CD14-positive monocyte (primary cell): ENCODE data around the gene MEIG1. TPM values are rescaled to one million over a fixed set of nuclear protein-coding genes. Genes with fewer than 3 reads are reported as not detected.
"Not testable (repeated sequence)": the region's sequence is repeated elsewhere in the genome, so short reads cannot be mapped to it uniquely, and the experiment has no call there.

Experiments
- DNase-seq, 3 donors: peaks; one replicate each; pipeline ENCODE4 v3.0.0-alpha.2; 2011 to 2022
- H2AFZ ChIP-seq: 2 replicates; pipeline ENCODE4 v1.6.0; 2012; ENCODE audit warnings: mild to moderate bottlenecking, low read depth, low read length, inconsistent platforms; ENCODE audit not compliant: insufficient read depth, poor library complexity, severe bottlenecking
- H3K27ac ChIP-seq, 2 donors: 1 replicate in 1 of 2; 2 replicates in 1 of 2; pipeline ENCODE4 v1.5.1; 2012 to 2013; ENCODE audit warnings: low read length in 2 of 2, control low read depth in 1 of 2, inconsistent platforms in 1 of 2, low read depth in 1 of 2, mild to moderate bottlenecking in 1 of 2
- H3K27me3 ChIP-seq, 2 donors: one replicate each; pipeline versions ENCODE4 v1.6.0 to v1.6.1; 2011 to 2013; ENCODE audit warnings: low read length in 2 of 2; ENCODE audit not compliant: control insufficient read depth in 2 of 2, insufficient read depth in 2 of 2
- H3K36me3 ChIP-seq, 2 donors: replicated peaks in 1 of 2; 1 replicate in 1 of 2; 2 replicates in 1 of 2; pipeline versions ENCODE4 v1.5.1 to v1.6.1; 2012 to 2013; ENCODE audit warnings: low read length in 2 of 2, control low read depth in 1 of 2, inconsistent platforms in 1 of 2, mild to moderate bottlenecking in 1 of 2; ENCODE audit not compliant: insufficient read depth in 2 of 2, control insufficient read depth in 1 of 2
- H3K4me1 ChIP-seq, 2 donors: 1 replicate in 1 of 2; 2 replicates in 1 of 2; pipeline versions ENCODE4 v1.5.1 to v1.6.1; 2012 to 2013; ENCODE audit warnings: low read length in 2 of 2, control low read depth in 1 of 2, inconsistent platforms in 1 of 2, mild to moderate bottlenecking in 1 of 2, moderate library complexity in 1 of 2; ENCODE audit not compliant: insufficient read depth in 2 of 2, control insufficient read depth in 1 of 2
- H3K4me2 ChIP-seq: replicated peaks from 2 replicates; pipeline ENCODE3; 2012; ENCODE audit warnings: low read length, moderate library complexity, mild to moderate bottlenecking; ENCODE audit not compliant: poor library complexity, severe bottlenecking; ENCODE audit errors: extremely low read depth
- H3K4me3 ChIP-seq, 3 experiments: fragments of 200-600 bp in 1 of 3; sonication (generic) in 1 of 3; replicated peaks in 1 of 3; 1 replicate in 2 of 3; 2 replicates in 1 of 3; pipeline ENCODE4 v1.5.1; 2011 to 2013; ENCODE audit warnings: low read length in 3 of 3, mild to moderate bottlenecking in 3 of 3, control low read depth in 2 of 3, low read depth in 2 of 3, inconsistent platforms in 1 of 3, moderate library complexity in 1 of 3
- H3K79me2 ChIP-seq: 2 replicates; pipeline ENCODE4 v1.6.0; 2012; ENCODE audit warnings: mild to moderate bottlenecking, control low read depth, inconsistent platforms, low read length, moderate library complexity; ENCODE audit not compliant: insufficient read depth
- H3K9ac ChIP-seq: 2 replicates; pipeline ENCODE4 v1.6.0; 2017; ENCODE audit warnings: low read length, mild to moderate bottlenecking; ENCODE audit not compliant: insufficient read depth, poor library complexity, severe bottlenecking
- H3K9me3 ChIP-seq, 2 donors: replicated peaks in 1 of 2; 1 replicate in 1 of 2; 2 replicates in 1 of 2; pipeline versions ENCODE4 v1.5.1 to v1.6.1; 2012 to 2013; ENCODE audit warnings: low read length in 2 of 2, control low read depth in 1 of 2; ENCODE audit not compliant: control insufficient read depth in 1 of 2, insufficient read depth in 1 of 2
- H4K20me1 ChIP-seq: 2 replicates; pipeline ENCODE4 v1.6.0; 2012; ENCODE audit warnings: mild to moderate bottlenecking, low read length, control low read depth, moderate library complexity; ENCODE audit not compliant: insufficient read depth
- H3K27ac Mint-ChIP-seq, 7 donors: one replicate each; pipeline ENCODE4 v1.8.0; 2020; ENCODE audit warnings: mild to moderate bottlenecking in 7 of 7, mixed read lengths in 7 of 7, moderate library complexity in 6 of 7, inconsistent platforms in 2 of 7
- H3K27me3 Mint-ChIP-seq, 3 donors: one replicate each; pipeline ENCODE4 v1.8.0; 2021 to 2022; ENCODE audit warnings: low read depth in 3 of 3, mild to moderate bottlenecking in 3 of 3, mixed read lengths in 3 of 3, moderate library complexity in 3 of 3, inconsistent platforms in 1 of 3
- H3K36me3 Mint-ChIP-seq, 2 donors: one replicate each; pipeline ENCODE4 v1.8.0; 2020; ENCODE audit warnings: mixed read lengths in 2 of 2, inconsistent platforms in 1 of 2, mild to moderate bottlenecking in 1 of 2
- H3K4me1 Mint-ChIP-seq: one replicate; pipeline ENCODE4 v1.8.0; 2020; ENCODE audit warnings: mild to moderate bottlenecking, mixed read lengths
- H3K4me3 Mint-ChIP-seq, 2 donors: one replicate each; pipeline ENCODE4 v1.8.0; 2020; ENCODE audit warnings: mild to moderate bottlenecking in 2 of 2, mixed read lengths in 2 of 2, moderate library complexity in 1 of 2
- H3K9me3 Mint-ChIP-seq, 7 donors: one replicate each; pipeline ENCODE4 v1.8.0; 2020 to 2022; ENCODE audit warnings: mixed read lengths in 7 of 7, mild to moderate bottlenecking in 6 of 7, moderate library complexity in 6 of 7, inconsistent platforms in 2 of 7
- WGBS: methylation state at CpG from one replicate; pipeline ENCODE4 v1.1.5; 2013; ENCODE audit warnings: missing lambda C conversion rate; ENCODE audit not compliant: insufficient coverage; 5-methylcytosine and 5-hydroxymethylcytosine counted together
- intact Hi-C, 2 donors: fragments of 100-400 bp; cut with micrococcal nuclease; formaldehyde crosslinking; loops; one replicate each; pipeline versions ENCODE4 v1.15.0 to v1.15.1; 2023
- polyA plus RNA-seq, 3 donors: library from polyadenylated mRNA; depleted of rRNA in 1 of 3; unstranded in 2 of 3; stranded (reverse) in 1 of 3; fragments of 300-500 nt in 2 of 3; fragments of >200 nt in 1 of 3; fragmentation: Illumina TruSeq in 2 of 3; gene quantifications; 1 replicate in 2 of 3; 2 replicates in 1 of 3; pipeline ENCODE4 v1.2.3, GENCODE V29; 2012 to 2021
- TF ChIP-seq, protein P1 (sequence below): fragments of 200-600 bp; IDR thresholded peaks from one replicate; pipeline ENCODE4 v1.8.0; 2022; ENCODE audit warnings: antibody characterized with exemption, mild to moderate bottlenecking

The MEIG1 gene
- polyA plus RNA-seq, 3 donors: 0.47 TPM; not detected in 2

DNA sequence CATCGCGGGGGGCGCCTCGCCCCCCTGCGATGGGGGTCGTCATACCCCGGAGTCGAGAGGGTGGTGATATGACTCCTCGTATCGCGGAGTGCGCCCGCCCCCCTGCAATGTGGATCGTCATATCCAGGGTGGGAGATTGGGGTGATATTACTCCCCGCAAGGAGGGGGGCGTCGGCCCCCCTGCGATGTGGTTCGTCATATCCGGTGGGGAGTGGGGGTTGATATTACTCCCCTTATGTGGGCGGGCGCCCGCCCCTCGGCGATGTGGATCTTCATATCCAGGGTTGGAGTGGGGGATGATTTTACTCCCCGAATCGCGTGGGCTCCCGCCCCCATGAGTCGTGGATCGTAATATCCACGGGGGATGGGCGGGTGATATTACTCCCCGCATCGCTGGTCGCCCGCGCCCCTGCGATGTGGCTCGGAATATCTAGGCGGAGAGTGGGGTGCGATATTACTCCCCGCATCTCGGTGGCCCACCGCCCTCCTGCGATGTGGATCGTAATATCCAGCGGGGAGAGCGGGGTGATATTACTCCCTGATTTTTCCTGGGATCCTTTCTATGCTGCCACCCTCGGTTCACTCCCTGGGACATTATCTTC lies 36.9 kb downstream of the MEIG1 start:
- Histone ChIP-seq H3K4me2 (no peak overlapping the region), H3K9me3 (peaks cover 4 to 6% of the 10 kb centered on the region in 2 donors), H3K4me3 (no peak overlapping the region), H3K4me1 (no peaks in the 10 kb centered on the region), H2AFZ (no peak overlapping the region), H4K20me1 (no peaks in the 10 kb centered on the region), H3K27ac (no peak overlapping the region), H3K36me3 (no peaks in the 10 kb centered on the region), H3K9ac (no peak overlapping the region), H3K27me3 (no peaks in the 10 kb centered on the region), H3K79me2 (no peaks in the 10 kb centered on the region)
- H3K9me3 Mint-ChIP-seq: peaks cover 0 to 8% (median 4%) of the 10 kb centered on the region in 7 donors
- TF ChIP-seq, protein P1, sequence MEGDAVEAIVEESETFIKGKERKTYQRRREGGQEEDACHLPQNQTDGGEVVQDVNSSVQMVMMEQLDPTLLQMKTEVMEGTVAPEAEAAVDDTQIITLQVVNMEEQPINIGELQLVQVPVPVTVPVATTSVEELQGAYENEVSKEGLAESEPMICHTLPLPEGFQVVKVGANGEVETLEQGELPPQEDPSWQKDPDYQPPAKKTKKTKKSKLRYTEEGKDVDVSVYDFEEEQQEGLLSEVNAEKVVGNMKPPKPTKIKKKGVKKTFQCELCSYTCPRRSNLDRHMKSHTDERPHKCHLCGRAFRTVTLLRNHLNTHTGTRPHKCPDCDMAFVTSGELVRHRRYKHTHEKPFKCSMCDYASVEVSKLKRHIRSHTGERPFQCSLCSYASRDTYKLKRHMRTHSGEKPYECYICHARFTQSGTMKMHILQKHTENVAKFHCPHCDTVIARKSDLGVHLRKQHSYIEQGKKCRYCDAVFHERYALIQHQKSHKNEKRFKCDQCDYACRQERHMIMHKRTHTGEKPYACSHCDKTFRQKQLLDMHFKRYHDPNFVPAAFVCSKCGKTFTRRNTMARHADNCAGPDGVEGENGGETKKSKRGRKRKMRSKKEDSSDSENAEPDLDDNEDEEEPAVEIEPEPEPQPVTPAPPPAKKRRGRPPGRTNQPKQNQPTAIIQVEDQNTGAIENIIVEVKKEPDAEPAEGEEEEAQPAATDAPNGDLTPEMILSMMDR: no peak
- no peak overlapping the region for H3K27ac Mint-ChIP-seq
- no peak for DNase-seq
- peaks cover 0 to 7% (median 4%) of the 10 kb centered on the region in 3 donors for H3K27me3 Mint-ChIP-seq
- no peak overlapping the region for H3K4me3 Mint-ChIP-seq
- intact Hi-C loops: no loop called here
- no peaks in the 10 kb centered on the region for H3K36me3 Mint-ChIP-seq
- 88% methylated on average over 26 of the region's 50 CpGs for WGBS
- no peaks in the 10 kb centered on the region for H3K4me1 Mint-ChIP-seq

DNA sequence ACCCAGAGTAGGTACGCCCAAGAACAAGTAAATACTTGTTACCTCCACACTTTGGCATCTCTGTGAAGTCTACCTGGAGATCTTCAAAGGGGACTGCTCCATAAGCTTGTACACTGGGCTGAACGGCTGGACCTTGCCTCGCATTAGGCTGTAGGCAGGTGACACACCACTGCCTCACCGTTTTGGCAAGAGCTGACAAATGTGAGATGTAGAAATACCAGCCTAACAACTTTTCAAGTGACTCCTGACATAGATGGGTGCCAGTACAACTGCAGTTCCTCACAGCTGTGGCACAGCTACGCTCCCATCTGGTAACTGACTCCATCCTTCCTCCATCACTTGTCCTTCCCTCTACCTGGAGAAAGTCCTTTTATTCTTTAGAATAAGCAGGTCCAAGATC lies 54.3 kb downstream of the MEIG1 start:
- H3K4me2 ChIP-seq, H4K20me1 ChIP-seq, H3K27ac ChIP-seq, H2AFZ ChIP-seq, H3K4me1 ChIP-seq, H3K27me3 ChIP-seq, H3K79me2 ChIP-seq, intact Hi-C loops, H3K4me3 ChIP-seq, H3K36me3 Mint-ChIP-seq, H3K9me3 ChIP-seq, H3K4me1 Mint-ChIP-seq, H3K9ac ChIP-seq, H3K9me3 Mint-ChIP-seq, H3K4me3 Mint-ChIP-seq, DNase-seq, H3K27me3 Mint-ChIP-seq, H3K36me3 ChIP-seq, H3K27ac Mint-ChIP-seq: not testable (repeated sequence)
- WGBS: 72% methylated on average over 5 of the region's 5 CpGs
